Activated CD8-positive, alpha-beta memory T cell treated with anti-CD3 and anti-CD28 coated beads, Interleukin-2, amount 10 ng/mL, durations not matched to agents 7 days and 5 days (primary cell): ENCODE data around the gene YIPF7. TPM values are rescaled to one million over a fixed set of nuclear protein-coding genes. Genes with fewer than 3 reads are reported as not detected.

Experiments
- total RNA-seq, 2 experiments: library from RNA; stranded (reverse); gene quantifications; one replicate each; pipeline ENCODE4 v1.2.3, GENCODE V29; 2021

YIPF7 gene
- total RNA-seq, 2 experiments from 2014 or later, result not detected

Other genes starting within 250 kb of the YIPF7 start
- not detected for gene KCTD8, start 202.8 kb downstream of the YIPF7 start, total RNA-seq
- gene GUF1, start 26.8 kb upstream of the YIPF7 start, total RNA-seq, result 10 to 100 TPM; 22.0 to 23.7 TPM
- 10 to 100 TPM in 1 of 2 experiments, 1 to 10 TPM in 1; 9.7 to 13.1 TPM for gene GNPDA2, start 74.9 kb upstream of the YIPF7 start, total RNA-seq